Activated CD4-positive, alpha-beta T cell treated with anti-CD3 and anti-CD28 coated beads, Interleukin-2, Interleukin-6, amounts not matched to agents 100 ng/mL and 50 ng/mL, durations not matched to agents 16 hours and 8 hours (primary cell): ENCODE data around the gene COA8.
"Not testable (repeated sequence)": the region's sequence is repeated elsewhere in the genome, so short reads cannot be mapped to it uniquely, and the experiment has no call there.

ENCODE experiments used
- DNase-seq: peaks from one replicate; pipeline ENCODE4 v3.0.0-alpha.2; 2020

The COA8 gene

GRCh38 chr14:103562429-103563225 is at the start of gene COA8, which contains the start of gene BAG5:
COA8 (plus strand) TSS chr14:103562960; CDS start chr14:103563002, 42 bp downstream.
BAG5 (minus strand) TSS chr14:103562657; CDS start chr14:103561164, 1,493 bp downstream.
- DNase-seq = peak; percentile 91

GRCh38 chr14:103514596-103515421 is 48.0 kb upstream of the COA8 start:
- DNase-seq = no peak

- no peak for DNase-seq
Observed at GRCh38 chr14:103516426-103517173, 46.2 kb upstream of the COA8 start.

GRCh38 chr14:103517174-103517566 is 45.6 kb upstream of the COA8 start:
- DNase-seq = no peak

- no peak for DNase-seq
Observed at GRCh38 chr14:103517721-103518421, 44.9 kb upstream of the COA8 start.

- peak; percentile 62 for DNase-seq
Observed at GRCh38 chr14:103518422-103519042, 44.2 kb upstream of the COA8 start.

GRCh38 chr14:103519043-103519836 is 43.5 kb upstream of the COA8 start:
- DNase-seq = no peak

GRCh38 chr14:103519837-103520212 is 42.9 kb upstream of the COA8 start:
- DNase-seq = no peak

- no peak for DNase-seq
Observed at GRCh38 chr14:103520269-103520656, 42.5 kb upstream of the COA8 start.

- DNase-seq = peak; percentile 61
Observed at GRCh38 chr14:103520657-103521437, 41.9 kb upstream of the COA8 start.

GRCh38 chr14:103521438-103521950 is 41.3 kb upstream of the COA8 start:
- DNase-seq = no peak

GRCh38 chr14:103521951-103522563 is 40.7 kb upstream of the COA8 start:
- no peak for DNase-seq

GRCh38 chr14:103522649-103523574 is 39.8 kb upstream of the COA8 start, which contains the start of gene CKB:
CKB (minus strand) TSS chr14:103522830; CDS start chr14:103522493, 337 bp downstream.
- DNase-seq = no peak

- DNase-seq = no peak
Observed at GRCh38 chr14:103523575-103523954, 39.2 kb upstream of the COA8 start.

- no peak for DNase-seq
Observed at GRCh38 chr14:103524002-103524935, 38.5 kb upstream of the COA8 start.

- DNase-seq = not testable (repeated sequence)
Observed at GRCh38 chr14:103525430-103526246, 37.1 kb upstream of the COA8 start.
